ENCODE data around the gene WNT3A.
"Not testable (repeated sequence)": the region's sequence is repeated elsewhere in the genome, so short reads cannot be mapped to it uniquely, and the experiment has no call there.

The WNT3A gene

DNA sequence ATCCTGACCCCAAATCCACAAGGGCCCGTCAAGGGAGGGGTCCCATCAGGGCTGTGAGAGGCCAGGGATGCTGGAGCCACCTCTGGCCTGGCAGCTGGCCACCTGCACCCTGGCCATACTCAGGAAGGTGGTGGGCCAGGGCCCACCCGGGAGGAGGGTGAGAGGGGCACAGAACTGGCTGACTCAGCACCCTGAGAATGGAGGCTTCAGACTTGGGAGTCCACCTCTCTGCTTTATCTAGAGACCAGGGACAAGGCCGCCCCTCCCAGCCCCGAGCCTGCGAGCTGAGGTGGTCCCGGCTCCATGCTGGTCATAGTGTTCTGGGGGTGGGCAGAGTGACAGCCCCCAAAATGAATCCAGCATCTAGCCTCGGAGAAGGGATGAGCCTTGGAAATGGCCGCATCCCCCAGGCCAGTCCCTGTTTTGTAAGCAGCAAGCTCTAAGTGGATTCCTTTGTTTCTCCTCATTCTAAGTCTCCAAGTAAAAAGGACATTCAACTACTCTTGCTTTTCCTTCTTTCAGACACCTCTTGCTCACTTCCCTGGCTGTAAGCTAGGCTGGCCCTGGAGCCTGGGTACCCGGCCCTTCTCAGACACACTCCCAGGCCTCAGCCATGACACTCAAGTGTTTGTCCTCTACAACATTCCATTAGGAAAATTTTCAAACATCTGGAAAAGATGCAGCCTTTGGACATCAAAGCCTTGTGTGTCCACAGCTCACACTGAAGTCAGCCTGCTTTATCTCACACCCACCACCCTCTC is 12.3 kb downstream of the WNT3A start:
- no peaks in the 10 kb centered on the region for H3K79me2 ChIP-seq
- H3K9ac ChIP-seq = no peak overlapping the region
- no peaks in the 10 kb centered on the region for H3K36me3 ChIP-seq (ENCODE audit: control insufficient read depth, insufficient read depth, low read length)
- no peaks in the 10 kb centered on the region for H3K4me1 ChIP-seq
- no peaks in the 10 kb centered on the region for H3K27me3 ChIP-seq (ENCODE audit: control insufficient read depth, insufficient read depth, low read length)
- H3K4me3 ChIP-seq (ENCODE audit: low read depth, low read length) = no peak overlapping the region
- no peak overlapping the region for H3K4me2 ChIP-seq (ENCODE audit: low read length)
- no peak overlapping the region for H3K27ac ChIP-seq
- no peak overlapping the region for H2AFZ ChIP-seq
- H3K9me3 ChIP-seq (ENCODE audit: control insufficient read depth, low read length) = no peaks in the 10 kb centered on the region
- TF ChIP-seq, protein P1, sequence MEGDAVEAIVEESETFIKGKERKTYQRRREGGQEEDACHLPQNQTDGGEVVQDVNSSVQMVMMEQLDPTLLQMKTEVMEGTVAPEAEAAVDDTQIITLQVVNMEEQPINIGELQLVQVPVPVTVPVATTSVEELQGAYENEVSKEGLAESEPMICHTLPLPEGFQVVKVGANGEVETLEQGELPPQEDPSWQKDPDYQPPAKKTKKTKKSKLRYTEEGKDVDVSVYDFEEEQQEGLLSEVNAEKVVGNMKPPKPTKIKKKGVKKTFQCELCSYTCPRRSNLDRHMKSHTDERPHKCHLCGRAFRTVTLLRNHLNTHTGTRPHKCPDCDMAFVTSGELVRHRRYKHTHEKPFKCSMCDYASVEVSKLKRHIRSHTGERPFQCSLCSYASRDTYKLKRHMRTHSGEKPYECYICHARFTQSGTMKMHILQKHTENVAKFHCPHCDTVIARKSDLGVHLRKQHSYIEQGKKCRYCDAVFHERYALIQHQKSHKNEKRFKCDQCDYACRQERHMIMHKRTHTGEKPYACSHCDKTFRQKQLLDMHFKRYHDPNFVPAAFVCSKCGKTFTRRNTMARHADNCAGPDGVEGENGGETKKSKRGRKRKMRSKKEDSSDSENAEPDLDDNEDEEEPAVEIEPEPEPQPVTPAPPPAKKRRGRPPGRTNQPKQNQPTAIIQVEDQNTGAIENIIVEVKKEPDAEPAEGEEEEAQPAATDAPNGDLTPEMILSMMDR (IDR thresholded peaks at IDR 0.05) = no peak

DNA sequence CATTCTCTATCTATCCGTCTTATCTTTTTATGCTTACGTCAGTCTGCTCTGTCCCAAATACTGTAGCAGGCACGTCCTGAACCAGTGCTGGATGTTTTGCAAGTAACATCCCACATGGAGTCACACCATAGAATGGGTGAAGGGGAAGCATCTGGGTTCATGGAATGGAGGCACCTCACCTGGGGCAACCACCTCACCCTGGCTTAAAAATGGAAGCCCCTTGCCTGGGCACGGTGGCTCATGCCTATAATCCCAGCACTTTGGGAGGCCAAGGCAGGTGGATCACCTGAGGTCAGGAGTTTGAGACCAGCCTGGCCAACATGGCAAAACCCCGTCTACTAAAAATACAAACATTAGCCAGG is 12.9 kb downstream of the WNT3A start:
- not testable (repeated sequence) for H2AFZ ChIP-seq; H3K4me1 ChIP-seq; H3K4me2 ChIP-seq (ENCODE audit: low read length); H3K9me3 ChIP-seq (ENCODE audit: control insufficient read depth, low read length); H3K27ac ChIP-seq; H3K4me3 ChIP-seq (ENCODE audit: low read depth, low read length); H3K36me3 ChIP-seq (ENCODE audit: control insufficient read depth, insufficient read depth, low read length); H3K27me3 ChIP-seq (ENCODE audit: control insufficient read depth, insufficient read depth, low read length); H3K9ac ChIP-seq; H3K79me2 ChIP-seq

DNA sequence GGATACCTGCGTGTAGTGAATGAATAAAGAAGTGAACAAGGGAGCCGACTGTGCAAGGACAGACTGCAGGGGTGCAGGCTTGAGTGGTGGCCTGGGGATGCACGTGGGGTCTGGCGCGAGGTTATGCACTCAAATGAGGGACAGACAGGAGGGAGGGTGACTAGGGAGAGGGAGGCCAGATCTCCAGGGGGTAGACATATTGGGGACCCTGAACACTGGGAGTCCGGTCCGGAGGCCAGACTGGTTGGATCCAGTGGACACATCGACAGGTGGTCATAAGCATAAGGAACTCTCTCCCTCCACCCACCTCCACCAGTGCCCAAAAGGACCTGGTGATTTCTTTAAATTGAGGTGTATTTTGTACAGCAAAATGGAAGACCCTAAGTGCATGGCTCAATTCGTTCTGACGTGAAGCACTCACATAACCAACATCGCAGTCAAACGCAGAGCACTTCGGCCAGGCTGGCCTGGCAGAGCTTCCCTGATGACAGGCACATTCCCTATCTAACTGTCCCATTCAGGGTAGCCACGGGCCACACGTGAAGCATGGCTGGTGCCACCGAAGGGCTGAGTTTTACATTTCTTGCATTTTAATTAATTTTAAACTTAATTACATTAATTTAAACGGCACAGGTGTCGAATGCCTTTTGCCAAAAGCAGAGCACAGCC is 14.0 kb downstream of the WNT3A start:
- Histone ChIP-seq H3K4me3 (ENCODE audit: low read depth, low read length) (no peak overlapping the region), H2AFZ (no peak overlapping the region), H3K9me3 (ENCODE audit: control insufficient read depth, low read length) (no peaks in the 10 kb centered on the region), H3K27me3 (ENCODE audit: control insufficient read depth, insufficient read depth, low read length) (no peaks in the 10 kb centered on the region), H3K4me2 (ENCODE audit: low read length) (no peak overlapping the region), H3K4me1 (no peaks in the 10 kb centered on the region), H3K27ac (no peak overlapping the region), H3K79me2 (no peaks in the 10 kb centered on the region), H3K9ac (no peak overlapping the region), H3K36me3 (ENCODE audit: control insufficient read depth, insufficient read depth, low read length) (no peaks in the 10 kb centered on the region)
- TF ChIP-seq, protein P1 (IDR thresholded peaks at IDR 0.05) = no peak

DNA sequence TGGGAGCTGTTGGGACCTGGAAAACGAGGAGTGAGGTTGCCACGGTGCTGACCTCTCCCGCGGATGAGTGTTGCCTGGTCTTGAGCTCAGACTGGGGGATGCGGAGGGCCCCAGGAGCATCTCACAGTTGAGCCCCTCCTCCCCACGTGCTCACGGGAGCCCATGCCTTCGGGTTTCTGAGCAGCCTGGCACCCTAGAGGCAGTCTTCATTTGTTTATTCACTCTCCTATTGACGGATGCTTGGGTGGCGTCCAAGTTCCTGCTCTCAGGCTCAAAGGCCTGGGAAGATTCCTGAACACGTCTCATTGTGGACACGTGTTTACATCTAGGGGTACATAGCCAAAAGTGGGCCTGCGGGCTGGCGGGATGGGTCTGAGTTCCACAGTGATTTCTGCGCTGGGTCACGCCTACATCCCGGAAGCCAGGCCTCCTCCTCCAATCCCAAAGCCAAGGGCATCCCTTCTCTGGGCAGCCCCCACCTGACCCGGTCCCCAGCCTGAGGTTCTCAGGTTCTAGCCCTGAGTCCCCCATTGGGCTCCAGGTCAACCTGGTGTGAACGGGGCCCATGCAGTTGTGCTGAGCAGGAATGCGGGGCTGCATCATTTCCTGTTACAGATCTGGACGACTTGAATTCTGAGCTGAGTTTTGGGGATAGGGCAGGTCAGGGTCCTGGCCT is 14.7 kb downstream of the WNT3A start:
- Histone ChIP-seq H3K27me3 (ENCODE audit: control insufficient read depth, insufficient read depth, low read length) (no peaks in the 10 kb centered on the region), H3K79me2 (no peaks in the 10 kb centered on the region), H3K9ac (no peak overlapping the region), H3K9me3 (ENCODE audit: control insufficient read depth, low read length) (no peaks in the 10 kb centered on the region), H3K4me1 (no peaks in the 10 kb centered on the region), H3K4me2 (ENCODE audit: low read length) (no peak overlapping the region), H2AFZ (no peak overlapping the region), H3K36me3 (ENCODE audit: control insufficient read depth, insufficient read depth, low read length) (no peaks in the 10 kb centered on the region), H3K27ac (no peak overlapping the region), H3K4me3 (ENCODE audit: low read depth, low read length) (no peak overlapping the region)
- TF ChIP-seq, protein P1 (IDR thresholded peaks at IDR 0.05) = no peak

DNA sequence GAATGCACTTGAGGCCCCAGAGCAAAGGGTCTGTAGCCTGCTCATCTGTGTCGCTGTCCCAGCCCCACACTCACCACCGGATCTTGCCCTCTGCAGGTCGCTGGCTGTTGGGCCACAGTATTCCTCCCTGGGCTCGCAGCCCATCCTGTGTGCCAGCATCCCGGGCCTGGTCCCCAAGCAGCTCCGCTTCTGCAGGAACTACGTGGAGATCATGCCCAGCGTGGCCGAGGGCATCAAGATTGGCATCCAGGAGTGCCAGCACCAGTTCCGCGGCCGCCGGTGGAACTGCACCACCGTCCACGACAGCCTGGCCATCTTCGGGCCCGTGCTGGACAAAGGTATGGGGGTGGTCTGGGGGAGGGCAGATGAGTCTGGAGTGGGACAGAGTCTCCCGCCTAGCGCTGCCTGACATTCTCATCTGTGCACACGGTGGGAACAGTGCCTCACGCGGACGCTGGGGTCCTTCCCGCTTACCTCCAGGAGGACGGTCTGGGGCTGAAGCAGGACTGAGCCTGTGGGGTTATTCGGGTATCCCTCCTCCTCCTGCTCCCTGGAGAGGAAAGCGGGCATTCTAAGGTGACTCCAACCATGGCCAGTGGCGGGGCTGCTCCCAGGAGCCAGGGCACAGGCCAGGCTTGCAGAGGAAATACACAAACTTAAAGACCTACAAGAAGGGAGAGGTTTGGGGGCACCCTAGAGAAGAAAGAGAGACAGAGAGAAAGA is 15.9 kb downstream of the WNT3A start:
- Histone ChIP-seq H3K9me3 (ENCODE audit: control insufficient read depth, low read length) (no peaks in the 10 kb centered on the region), H3K27me3 (ENCODE audit: control insufficient read depth, insufficient read depth, low read length) (no peaks in the 10 kb centered on the region), H3K27ac (no peak overlapping the region), H2AFZ (no peak overlapping the region), H3K4me1 (no peaks in the 10 kb centered on the region), H3K4me2 (ENCODE audit: low read length) (no peak overlapping the region), H3K79me2 (no peaks in the 10 kb centered on the region), H3K4me3 (ENCODE audit: low read depth, low read length) (no peak overlapping the region), H3K36me3 (ENCODE audit: control insufficient read depth, insufficient read depth, low read length) (no peaks in the 10 kb centered on the region), H3K9ac (no peak overlapping the region)
- TF ChIP-seq, protein P1 (IDR thresholded peaks at IDR 0.05) = no peak

Data from parathyroid adenoma (tissue), 2 donors.